Upper lobe of left lung (tissue), 4 donors: ENCODE measurements around the gene ATP8B3.

Experiments
- CTCF ChIP-seq, 6 experiments: fragments of 450-650 bp in 4 of 6; fragments of 200-600 bp in 2 of 6; sonication (generic) in 2 of 6; IDR thresholded peaks; one replicate each; pipeline ENCODE4 v1.5.1; 2016 to 2019; ENCODE audit warnings: antibody characterized with exemption in 6 of 6
- EP300 ChIP-seq, 4 donors: sonication (generic); formaldehyde crosslinking; IDR thresholded peaks; one replicate each; pipeline ENCODE4 v1.5.1; 2017; ENCODE audit warnings: antibody characterized with exemption in 4 of 4, control low read depth in 2 of 4
- POLR2A ChIP-seq, 4 donors: fragments of 450-650 bp; IDR thresholded peaks; one replicate each; pipeline ENCODE4 v1.5.1; 2016 to 2017; ENCODE audit warnings: antibody characterized with exemption in 4 of 4, mild to moderate bottlenecking in 2 of 4
- POLR2AphosphoS5 ChIP-seq, 2 donors: sonication (generic); formaldehyde crosslinking; IDR thresholded peaks; one replicate each; pipeline ENCODE4 v1.5.1; 2017; ENCODE audit warnings: antibody characterized with exemption in 2 of 2

GRCh38 chr19:1807030-1807694 is 4.9 kb downstream of the ATP8B3 start:
- TF ChIP-seq CTCF (IDR thresholded peaks at IDR 0.05) (no peak), POLR2AphosphoS5 (IDR thresholded peaks at IDR 0.05) (no peak), POLR2A (IDR thresholded peaks at IDR 0.05) (no peak), EP300 (IDR thresholded peaks at IDR 0.05) (no peak)
